Activated CD8-positive, alpha-beta T cell treated with anti-CD3 and anti-CD28 coated beads for 36 hours (primary cell): ENCODE measurements around the gene GRID1. TPM values are rescaled to one million over a fixed set of nuclear protein-coding genes. Genes with fewer than 3 reads are reported as not detected.
"Not testable (repeated sequence)": the region's sequence is repeated elsewhere in the genome, so short reads cannot be mapped to it uniquely, and the experiment has no call there.

Experiments used
- ATAC-seq: fragments of 200-7000 bp; cut with Tn5 transposase; one replicate; pipeline ENCODE4 v1.10.0; 2021; ENCODE audit warnings: mild to moderate bottlenecking, moderate library complexity
- CTCF ChIA-PET: fragments of 350-600 bp; sonication (Branson Sonifier 250); formaldehyde crosslinking; loops from one replicate; lab custom pipeline; 2021; ENCODE audit warnings: antibody characterized with exemption; lab: Charles Lee
- POLR2A ChIA-PET: fragments of 350-600 bp; sonication (Branson Sonifier 250); formaldehyde crosslinking; loops from one replicate; lab custom pipeline; 2021; ENCODE audit warnings: antibody characterized with exemption; lab: Charles Lee
- DNase-seq: peaks from one replicate; pipeline ENCODE4 v3.0.0-alpha.2; 2020
- H3K27ac Mint-ChIP-seq: one replicate; pipeline ENCODE4 v1.8.0; 2021; ENCODE audit warnings: mild to moderate bottlenecking, mixed read lengths
- H3K27me3 Mint-ChIP-seq: one replicate; pipeline ENCODE4 v1.8.0; 2021; ENCODE audit warnings: mixed read lengths
- H3K36me3 Mint-ChIP-seq: one replicate; pipeline ENCODE4 v1.8.0; 2021; ENCODE audit warnings: low read depth, mixed read lengths
- H3K4me1 Mint-ChIP-seq: one replicate; pipeline ENCODE4 v1.8.0; 2021; ENCODE audit warnings: low read depth, mixed read lengths
- H3K4me3 Mint-ChIP-seq: one replicate; pipeline ENCODE4 v1.8.0; 2021; ENCODE audit warnings: mild to moderate bottlenecking, moderate library complexity, mixed read lengths
- H3K9me3 Mint-ChIP-seq: one replicate; pipeline ENCODE4 v1.8.0; 2021; ENCODE audit warnings: mixed read lengths
- CTCF ChIP-seq: fragments of 200-600 bp; IDR thresholded peaks from one replicate; pipeline ENCODE4 v1.8.0; 2022; ENCODE audit warnings: antibody characterized with exemption, mild to moderate bottlenecking
- intact Hi-C: fragments of 100-400 bp; cut with micrococcal nuclease; formaldehyde crosslinking; loops from one replicate; pipeline ENCODE4 v1.10.0; 2022
- total RNA-seq, 2 experiments: library from RNA; stranded (reverse); gene quantifications; one replicate each; pipeline ENCODE4 v1.2.3, GENCODE V29; 2021

Gene GRID1
- total RNA-seq, 2 experiments from 2014 or later: not detected

- ChIA-PET CTCF (no interaction called here), POLR2A (no interaction called here)
- DNase-seq (no peak), ATAC-seq (no peak)
- no peaks in the 10 kb centered on the region for H3K4me1 Mint-ChIP-seq
- H3K36me3 Mint-ChIP-seq: no peaks in the 10 kb centered on the region
- no peak for TF ChIP-seq CTCF
- intact Hi-C loops: no loop called here
- H3K9me3 Mint-ChIP-seq: no peaks in the 10 kb centered on the region
- no peaks in the 10 kb centered on the region for H3K27me3 Mint-ChIP-seq
- no peak overlapping the region for H3K4me3 Mint-ChIP-seq
- H3K27ac Mint-ChIP-seq: no peak overlapping the region
Measured at GRCh38 chr10:86179153-86179524, 187.5 kb downstream of the GRID1 start.

- no peak for TF ChIP-seq CTCF
- H3K9me3 Mint-ChIP-seq: no peaks in the 10 kb centered on the region
- CTCF ChIA-PET: no interaction called here
- no peaks in the 10 kb centered on the region for H3K27me3 Mint-ChIP-seq
- no peaks in the 10 kb centered on the region for H3K4me1 Mint-ChIP-seq
- no peak for ATAC-seq
- POLR2A ChIA-PET: no interaction called here
- H3K4me3 Mint-ChIP-seq: no peak overlapping the region
- DNase-seq: peak; percentile 5
- H3K27ac Mint-ChIP-seq: no peak overlapping the region
- intact Hi-C loops: no loop called here
- no peaks in the 10 kb centered on the region for H3K36me3 Mint-ChIP-seq
Measured at GRCh38 chr10:86178401-86179152, 188.0 kb downstream of the GRID1 start.

GRCh38 chr10:86177537-86178155 lies 188.9 kb downstream of the GRID1 start:
- Mint-ChIP-seq H3K27me3 (no peaks in the 10 kb centered on the region), H3K36me3 (no peaks in the 10 kb centered on the region), H3K4me3 (no peak overlapping the region), H3K9me3 (no peaks in the 10 kb centered on the region), H3K4me1 (no peaks in the 10 kb centered on the region), H3K27ac (no peak overlapping the region)
- intact Hi-C loops: no loop called here
- no peak for TF ChIP-seq CTCF
- POLR2A ChIA-PET: no interaction called here
- DNase-seq: no peak
- ATAC-seq: no peak
- CTCF ChIA-PET: no interaction called here

GRCh38 chr10:86176850-86177536 lies 189.6 kb downstream of the GRID1 start:
- Mint-ChIP-seq H3K4me1 (no peaks in the 10 kb centered on the region), H3K27me3 (no peaks in the 10 kb centered on the region), H3K36me3 (no peaks in the 10 kb centered on the region), H3K4me3 (no peak overlapping the region), H3K27ac (no peak overlapping the region), H3K9me3 (no peaks in the 10 kb centered on the region)
- POLR2A ChIA-PET: no interaction called here
- DNase-seq: no peak
- no peak for ATAC-seq
- CTCF ChIA-PET: no interaction called here
- no peak for TF ChIP-seq CTCF
- intact Hi-C loops: no loop called here

GRCh38 chr10:86175476-86175875 lies 191.1 kb downstream of the GRID1 start:
- POLR2A ChIA-PET, H3K27ac Mint-ChIP-seq, CTCF ChIA-PET, DNase-seq, intact Hi-C loops, H3K4me3 Mint-ChIP-seq, H3K27me3 Mint-ChIP-seq, H3K36me3 Mint-ChIP-seq, ATAC-seq, H3K4me1 Mint-ChIP-seq, H3K9me3 Mint-ChIP-seq: not testable (repeated sequence)
